LHCN-M2 (cell line): ENCODE measurements around the gene TGM2. TPM values are rescaled to one million over a fixed set of nuclear protein-coding genes. Genes with fewer than 3 reads are reported as not detected.

Experiments
- DNase-seq: peaks from one replicate; pipeline ENCODE4 v3.0.0-alpha.2; 2012; ENCODE audit warnings: low read depth
- total RNA-seq: library from RNA; depleted of rRNA; stranded (reverse); fragments of >200 nt; gene quantifications from 2 replicates; pipeline ENCODE4 v1.2.3, GENCODE V29; 2014; rRNA removed

TGM2 gene
- total RNA-seq, 1 experiment from 2014 or later = 6.3 TPM

GRCh38 chr20:38095017-38095686 is 69.9 kb downstream of the TGM2 start:
- no peak for DNase-seq

DNA sequence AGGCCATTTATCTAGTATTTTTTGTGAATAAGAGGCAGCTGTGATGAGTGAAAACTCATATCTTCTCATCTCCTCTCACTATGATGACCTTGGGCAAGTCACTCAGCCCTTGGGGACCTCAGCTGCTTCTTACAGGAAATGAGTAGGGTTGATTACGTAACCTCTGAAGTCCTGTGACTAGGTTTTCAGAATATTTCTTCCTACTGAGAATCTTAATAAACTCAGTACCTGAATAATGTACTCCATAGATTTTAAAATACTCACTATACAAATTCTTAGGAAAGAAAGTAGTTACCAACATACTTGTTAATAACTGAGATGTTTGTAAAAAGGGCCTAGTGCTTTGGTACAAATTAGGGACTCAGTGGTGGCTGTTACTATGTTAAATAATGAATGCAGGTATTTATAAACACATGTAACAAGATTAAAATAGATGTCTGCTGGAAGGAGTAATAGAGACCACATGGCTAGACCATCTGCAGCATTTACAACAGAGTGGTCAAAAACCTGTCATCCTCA is 70.6 kb downstream of the TGM2 start:
- DNase-seq = peak; percentile 89

GRCh38 chr20:38093641-38094077 is 71.4 kb downstream of the TGM2 start:
- DNase-seq = no peak

GRCh38 chr20:38092915-38093314 is 72.2 kb downstream of the TGM2 start:
- no peak for DNase-seq

GRCh38 chr20:38092260-38092857 is 72.7 kb downstream of the TGM2 start:
- no peak for DNase-seq

DNA sequence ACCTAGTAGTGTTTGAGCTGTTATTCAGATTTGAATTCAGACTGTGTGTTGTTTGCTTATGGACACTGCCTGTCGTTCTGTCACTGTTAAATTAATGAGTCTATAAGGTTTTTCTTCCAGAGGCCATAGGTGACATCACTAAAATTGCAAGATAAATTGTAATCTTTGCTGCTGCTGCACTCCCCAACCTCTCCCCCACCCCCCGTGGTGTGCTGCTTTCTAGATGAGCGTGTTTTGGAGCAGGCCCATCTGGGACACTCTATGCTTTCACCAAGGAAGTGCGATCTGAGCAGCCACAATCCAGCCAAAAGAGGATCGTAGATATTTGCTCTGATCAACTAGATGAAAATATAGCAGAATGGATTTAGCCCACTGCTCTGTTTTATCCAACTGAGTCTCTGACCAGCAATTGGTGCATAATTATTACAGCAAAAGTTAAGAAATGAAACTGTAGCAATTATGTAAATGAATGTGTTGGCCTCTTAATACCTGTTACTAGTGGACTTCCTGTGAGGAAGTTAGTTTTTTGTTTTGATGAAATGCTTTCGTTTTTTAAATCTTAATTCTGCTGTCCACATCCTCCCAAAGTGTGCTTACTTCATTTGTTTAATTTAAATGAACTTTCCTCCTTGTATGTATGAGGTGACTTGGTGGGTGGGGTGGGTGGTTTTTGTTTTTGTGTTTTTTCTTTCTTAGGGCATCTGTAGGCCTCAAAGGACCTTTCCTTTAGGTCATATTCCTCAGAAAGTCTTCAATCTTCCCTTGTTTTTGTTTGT is 73.4 kb downstream of the TGM2 start:
- no peak for DNase-seq

DNA sequence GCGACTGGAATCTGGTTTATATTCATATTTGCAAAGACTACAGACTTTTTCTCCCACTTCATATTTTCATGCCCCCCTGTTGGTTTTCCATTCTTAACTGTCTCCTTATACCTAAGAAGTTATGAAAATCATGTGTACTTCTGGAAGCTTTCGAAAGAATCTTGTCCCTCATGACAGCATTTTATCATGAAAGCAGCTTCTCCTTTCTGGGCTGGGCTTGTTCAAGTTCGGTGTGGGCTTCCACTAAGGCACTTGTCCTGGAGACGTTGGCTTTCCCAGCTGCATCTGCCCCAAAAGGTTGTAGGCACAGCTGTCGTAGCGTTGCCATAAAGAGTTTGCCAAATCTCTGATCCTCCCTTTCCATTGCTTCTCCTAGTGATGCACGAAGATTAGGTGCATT is 75.0 kb downstream of the TGM2 start:
- DNase-seq = no peak

GRCh38 chr20:38089500-38089899 is 75.6 kb downstream of the TGM2 start:
- no peak for DNase-seq

DNA sequence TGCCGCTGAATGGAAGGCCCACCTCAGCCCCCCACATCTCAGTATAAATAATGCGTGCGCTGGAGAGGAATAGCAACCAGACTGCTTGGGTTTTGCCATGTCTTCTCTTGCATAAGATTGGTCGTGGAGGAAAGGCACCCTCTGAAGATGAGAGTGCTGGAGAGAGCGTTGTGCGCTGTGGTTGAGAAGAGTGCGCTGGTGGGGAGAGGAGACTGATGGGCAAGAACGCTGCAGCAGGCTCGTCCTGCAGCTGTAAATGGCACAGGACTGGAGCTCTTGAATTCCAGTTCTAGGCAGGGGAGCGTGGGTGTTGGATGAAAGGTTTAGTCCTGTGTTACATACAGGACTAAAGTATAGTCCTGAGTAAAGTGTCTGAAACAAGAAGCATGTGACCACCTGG is 80.0 kb downstream of the TGM2 start:
- DNase-seq = no peak

GRCh38 chr20:38084425-38084951 is 80.6 kb downstream of the TGM2 start:
- DNase-seq = peak; percentile 53

GRCh38 chr20:38083338-38084048 is 81.6 kb downstream of the TGM2 start:
- DNase-seq = no peak

- no peak for DNase-seq
Observed at GRCh38 chr20:38082894-38083293, 82.2 kb downstream of the TGM2 start.

DNA sequence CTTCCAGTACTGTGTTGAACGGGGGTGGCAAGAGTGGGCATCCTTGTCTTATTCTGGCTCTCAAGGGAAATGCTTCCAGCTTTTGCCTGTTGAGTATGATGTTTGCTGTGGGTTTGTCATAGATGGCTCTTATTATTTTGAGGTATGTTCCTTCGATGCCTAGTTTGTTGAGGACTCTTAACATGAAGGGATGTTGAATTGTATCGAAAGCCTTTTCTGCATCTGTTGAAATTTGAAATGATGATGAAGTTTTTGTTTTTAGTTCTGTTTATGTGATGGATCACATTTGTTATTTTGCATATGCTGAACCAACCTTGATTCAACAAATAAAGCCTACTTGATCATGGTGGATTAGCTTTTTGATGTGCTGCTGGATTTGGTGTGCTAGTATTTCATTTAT is 83.5 kb downstream of the TGM2 start:
- DNase-seq = no peak

GRCh38 chr20:38079353-38079752 is 85.7 kb downstream of the TGM2 start:
- DNase-seq = no peak

DNA sequence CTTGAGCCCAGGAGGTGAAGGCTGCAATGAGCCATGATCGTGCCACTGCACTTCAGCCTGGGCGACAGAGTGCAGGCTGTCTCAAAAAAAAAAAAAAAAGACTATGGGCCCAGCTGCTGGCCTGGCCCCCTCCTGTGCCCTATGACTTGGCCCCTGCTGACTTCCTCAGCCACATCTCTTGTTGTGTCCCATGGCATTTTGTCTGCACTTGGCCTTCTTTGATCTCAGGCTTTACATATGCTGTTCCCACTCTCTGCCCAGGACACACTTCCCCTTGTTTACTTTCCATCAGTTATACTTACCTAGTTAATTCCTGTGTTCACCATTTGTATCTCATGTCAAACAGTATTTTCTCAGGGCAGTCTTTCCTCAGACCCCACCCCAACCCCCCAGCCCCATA is 87.0 kb downstream of the TGM2 start:
- no peak for DNase-seq

Other genes with a start within 250 kb of the TGM2 start
- gene TTI1, start 131.8 kb downstream of the TGM2 start, total RNA-seq = 33.5 and 35.3 TPM in 2 replicates
- gene RPRD1B, start 131.5 kb downstream of the TGM2 start, total RNA-seq = 15.8 and 21.3 TPM in 2 replicates
- 0.17 and 0.45 TPM in 2 replicates for gene KIAA1755, start 95.5 kb upstream of the TGM2 start, total RNA-seq
- not detected in 2 replicates for gene BPI, start 138.9 kb upstream of the TGM2 start, total RNA-seq
- gene LBP, start 181.2 kb upstream of the TGM2 start, total RNA-seq = not detected in 2 replicates